RWPE2 (cell line): ENCODE results near the gene DNAL4.
A peak's percentile ranks its signal among the peaks of the same experiment; 100 is the strongest.

Experiments
- ATAC-seq: fragments of 200-7000 bp; cut with Tn5 transposase; 3 replicates; pipeline ENCODE4 v1.9.1; 2021; ENCODE audit warnings: low read depth
- DNase-seq: peaks from one replicate; pipeline ENCODE4 v3.0.0-alpha.2; 2020; ENCODE audit warnings: low spot score
- H3K27ac ChIP-seq: fragments of 450-650 bp; 2 replicates; pipeline ENCODE4 v1.5.1; 2017; ENCODE audit warnings: mild to moderate bottlenecking; ENCODE audit not compliant: poor library complexity, severe bottlenecking
- H3K27me3 ChIP-seq: fragments of 250-450 bp; sonication (Bioruptor Pico); 2 replicates; pipeline ENCODE4 v1.5.1; 2021; ENCODE audit warnings: mild to moderate bottlenecking, moderate library complexity; ENCODE audit not compliant: insufficient read depth, poor library complexity, severe bottlenecking
- H3K36me3 ChIP-seq: fragments of 250-450 bp; sonication (Bioruptor Pico); 2 replicates; pipeline ENCODE4 v1.5.1; 2020; ENCODE audit warnings: low read depth, mild to moderate bottlenecking, moderate library complexity
- H3K4me1 ChIP-seq: fragments of 250-450 bp; sonication (Bioruptor Pico); 2 replicates; pipeline ENCODE4 v1.5.1; 2021; ENCODE audit warnings: mild to moderate bottlenecking, moderate library complexity; ENCODE audit not compliant: insufficient read depth, poor library complexity, severe bottlenecking
- H3K4me3 ChIP-seq: fragments of 250-450 bp; sonication (Bioruptor Pico); 2 replicates; pipeline ENCODE4 v1.5.1; 2021; ENCODE audit warnings: mild to moderate bottlenecking, moderate library complexity; ENCODE audit not compliant: severe bottlenecking
- H3K9me3 ChIP-seq: fragments of 250-450 bp; sonication (Bioruptor Pico); 2 replicates; pipeline ENCODE4 v1.5.1; 2021; ENCODE audit warnings: mild to moderate bottlenecking, moderate library complexity; ENCODE audit not compliant: severe bottlenecking
- CTCF ChIP-seq: fragments of 450-650 bp; IDR thresholded peaks from one replicate; pipeline ENCODE4 v1.5.1; 2017; ENCODE audit warnings: mild to moderate bottlenecking, moderate library complexity; ENCODE audit not compliant: poor library complexity, severe bottlenecking

DNAL4 gene

GRCh38 chr22:38831166-38831945, 37.4 kb upstream of the DNAL4 start:
- Histone ChIP-seq H3K4me1 (no peaks in the 10 kb centered on the region), H3K4me3 (no peak overlapping the region), H3K27me3 (no peaks in the 10 kb centered on the region), H3K27ac (no peak overlapping the region), H3K9me3 (no peaks in the 10 kb centered on the region), H3K36me3 (no peaks in the 10 kb centered on the region)
- peak; percentile 49 for DNase-seq
- peak; percentile 29; the same call in 2 of the 3 replicates for ATAC-seq
- TF ChIP-seq CTCF, result no peak

- TF ChIP-seq CTCF, result no peak
- Histone ChIP-seq H3K4me1 (no peaks in the 10 kb centered on the region), H3K27ac (no peak overlapping the region), H3K36me3 (no peaks in the 10 kb centered on the region), H3K27me3 (no peaks in the 10 kb centered on the region), H3K4me3 (no peak overlapping the region), H3K9me3 (no peaks in the 10 kb centered on the region)
- no peak for ATAC-seq
- no peak for DNase-seq
These were observed 36.8 kb upstream of the DNAL4 start for GRCh38 chr22:38830845-38831108.

GRCh38 chr22:38830026-38830844, 36.3 kb upstream of the DNAL4 start:
- H3K27me3 ChIP-seq, result no peaks in the 10 kb centered on the region
- no peak overlapping the region for H3K4me3 ChIP-seq
- peak; percentile 24 for DNase-seq
- H3K4me1 ChIP-seq, result no peaks in the 10 kb centered on the region
- no peak for ATAC-seq
- no peak overlapping the region for H3K27ac ChIP-seq
- TF ChIP-seq CTCF, result no peak
- no peaks in the 10 kb centered on the region for H3K36me3 ChIP-seq
- H3K9me3 ChIP-seq, result no peaks in the 10 kb centered on the region

GRCh38 chr22:38829485-38829884, 35.5 kb upstream of the DNAL4 start:
- Histone ChIP-seq H3K9me3 (no peaks in the 10 kb centered on the region), H3K27me3 (no peaks in the 10 kb centered on the region), H3K4me1 (no peaks in the 10 kb centered on the region), H3K4me3 (no peak overlapping the region), H3K27ac (no peak overlapping the region), H3K36me3 (no peaks in the 10 kb centered on the region)
- no peak for ATAC-seq
- no peak for TF ChIP-seq CTCF
- DNase-seq, result peak; percentile 38
